ENCODE data around the gene TUBB6. TPM values are rescaled to one million over a fixed set of nuclear protein-coding genes. Genes with fewer than 3 reads are reported as not detected.

TUBB6 gene
- total and polyA plus RNA-seq, 5 donors from 2014 or later: 0.22 to 2.4 (median 0.64) TPM; not detected in 1

GRCh38 chr18:12361770-12362378 is 53.8 kb downstream of the TUBB6 start:
- Histone ChIP-seq H3K36me3 (ENCODE audit: control insufficient read depth, insufficient read depth, low read length) (peaks cover 85% of the 10 kb centered on the region), H3K4me3 (ENCODE audit: low read depth, low read length) (no peak overlapping the region), H3K27me3 (ENCODE audit: control insufficient read depth, insufficient read depth, low read length) (no peaks in the 10 kb centered on the region), H3K9me3 (ENCODE audit: control insufficient read depth in 2 of 2, low read length in 2 of 2) (no peaks in the 10 kb centered on the region), H3K4me1 (ENCODE audit: control insufficient read depth, insufficient read depth, low read length, poor library complexity, severe bottlenecking) (no peaks in the 10 kb centered on the region), H3K27ac (ENCODE audit: insufficient read depth, low read length, poor library complexity, severe bottlenecking) (no peak overlapping the region)
- DNase-seq (no peak), ATAC-seq (ENCODE audit: low read depth in 2 of 2) (no peak)
- Mint-ChIP-seq H3K4me1 (peaks cover 0 to 5% (median 3%) of the 10 kb centered on the region in 4 donors), H3K27me3 (no peaks in the 10 kb centered on the region), H3K9me3 (no peaks in the 10 kb centered on the region), H3K27ac (no peak overlapping the region), H3K36me3 (peaks cover 44% of the 10 kb centered on the region), H3K4me3 (no peak overlapping the region)

- no peaks in the 10 kb centered on the region for H3K9me3 Mint-ChIP-seq
- peaks cover 49% of the 10 kb centered on the region for H3K36me3 Mint-ChIP-seq
- Histone ChIP-seq H3K4me3 (ENCODE audit: low read depth, low read length) (no peak overlapping the region), H3K27me3 (ENCODE audit: control insufficient read depth, insufficient read depth, low read length) (no peaks in the 10 kb centered on the region), H3K4me1 (ENCODE audit: control insufficient read depth, insufficient read depth, low read length, poor library complexity, severe bottlenecking) (no peaks in the 10 kb centered on the region), H3K27ac (ENCODE audit: insufficient read depth, low read length, poor library complexity, severe bottlenecking) (no peak overlapping the region), H3K9me3 (ENCODE audit: control insufficient read depth in 2 of 2, low read length in 2 of 2) (no peaks in the 10 kb centered on the region), H3K36me3 (ENCODE audit: control insufficient read depth, insufficient read depth, low read length) (peaks cover 86% of the 10 kb centered on the region)
- peaks cover 0 to 5% (median 4%) of the 10 kb centered on the region in 4 donors for H3K4me1 Mint-ChIP-seq
- ATAC-seq (ENCODE audit: low read depth in 2 of 2): no peak
- no peak for DNase-seq
- no peak overlapping the region for H3K27ac Mint-ChIP-seq
- no peaks in the 10 kb centered on the region for H3K27me3 Mint-ChIP-seq
- no peak overlapping the region for H3K4me3 Mint-ChIP-seq
These were observed 54.6 kb downstream of the TUBB6 start for GRCh38 chr18:12362473-12363174.

DNA sequence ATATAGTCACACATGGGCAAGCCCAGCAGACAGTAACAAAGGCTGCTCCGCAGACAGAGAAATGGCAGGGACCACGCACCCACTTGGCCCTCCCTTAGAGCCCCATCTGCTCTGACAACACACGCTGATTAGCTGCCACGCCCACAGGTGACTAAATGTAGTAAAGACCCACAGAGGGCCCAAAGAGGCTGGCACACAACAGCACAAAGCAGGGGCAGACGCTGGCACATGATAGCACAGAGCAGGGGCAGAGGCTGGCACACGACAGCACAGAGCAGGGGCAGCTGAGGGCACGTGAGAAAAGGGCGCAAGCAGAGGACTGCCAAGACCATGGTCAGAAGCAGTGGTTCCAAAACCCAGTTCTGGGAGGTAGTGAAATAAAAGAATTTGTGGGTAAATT is 58.3 kb downstream of the TUBB6 start:
- Histone ChIP-seq H3K27me3 (ENCODE audit: control insufficient read depth, insufficient read depth, low read length) (no peaks in the 10 kb centered on the region), H3K9me3 (ENCODE audit: control insufficient read depth in 2 of 2, low read length in 2 of 2) (no peaks in the 10 kb centered on the region), H3K27ac (ENCODE audit: insufficient read depth, low read length, poor library complexity, severe bottlenecking) (no peak overlapping the region), H3K36me3 (ENCODE audit: control insufficient read depth, insufficient read depth, low read length) (peaks cover 60% of the 10 kb centered on the region), H3K4me3 (ENCODE audit: low read depth, low read length) (no peak overlapping the region), H3K4me1 (ENCODE audit: control insufficient read depth, insufficient read depth, low read length, poor library complexity, severe bottlenecking) (peaks cover 3% of the 10 kb centered on the region)
- ATAC-seq (ENCODE audit: low read depth in 2 of 2) (no peak), DNase-seq (no peak)
- no peak overlapping the region for H3K27ac Mint-ChIP-seq
- no peak overlapping the region for H3K4me3 Mint-ChIP-seq
- no peaks in the 10 kb centered on the region for H3K27me3 Mint-ChIP-seq
- H3K36me3 Mint-ChIP-seq: peaks cover 35% of the 10 kb centered on the region
- H3K9me3 Mint-ChIP-seq: no peaks in the 10 kb centered on the region
- H3K4me1 Mint-ChIP-seq: peaks cover 4 to 19% (median 8%) of the 10 kb centered on the region in 4 donors

- no peak overlapping the region for H3K27ac ChIP-seq (ENCODE audit: insufficient read depth, low read length, poor library complexity, severe bottlenecking)
- Mint-ChIP-seq H3K27ac (no peak overlapping the region), H3K4me1 (peaks cover 8 to 23% (median 12%) of the 10 kb centered on the region in 4 donors), H3K4me3 (no peak overlapping the region), H3K36me3 (peaks cover 33% of the 10 kb centered on the region), H3K27me3 (no peaks in the 10 kb centered on the region), H3K9me3 (no peaks in the 10 kb centered on the region)
- no peak for ATAC-seq (ENCODE audit: low read depth in 2 of 2)
- H3K36me3 ChIP-seq (ENCODE audit: control insufficient read depth, insufficient read depth, low read length): peaks cover 59% of the 10 kb centered on the region
- H3K4me3 ChIP-seq (ENCODE audit: low read depth, low read length): no peak overlapping the region
- no peak for DNase-seq
- H3K27me3 ChIP-seq (ENCODE audit: control insufficient read depth, insufficient read depth, low read length): no peaks in the 10 kb centered on the region
- H3K9me3 ChIP-seq (ENCODE audit: control insufficient read depth in 2 of 2, low read length in 2 of 2): no peaks in the 10 kb centered on the region
- peaks cover 7% of the 10 kb centered on the region for H3K4me1 ChIP-seq (ENCODE audit: control insufficient read depth, insufficient read depth, low read length, poor library complexity, severe bottlenecking)
These were observed 58.7 kb downstream of the TUBB6 start for GRCh38 chr18:12366784-12367183.

DNA sequence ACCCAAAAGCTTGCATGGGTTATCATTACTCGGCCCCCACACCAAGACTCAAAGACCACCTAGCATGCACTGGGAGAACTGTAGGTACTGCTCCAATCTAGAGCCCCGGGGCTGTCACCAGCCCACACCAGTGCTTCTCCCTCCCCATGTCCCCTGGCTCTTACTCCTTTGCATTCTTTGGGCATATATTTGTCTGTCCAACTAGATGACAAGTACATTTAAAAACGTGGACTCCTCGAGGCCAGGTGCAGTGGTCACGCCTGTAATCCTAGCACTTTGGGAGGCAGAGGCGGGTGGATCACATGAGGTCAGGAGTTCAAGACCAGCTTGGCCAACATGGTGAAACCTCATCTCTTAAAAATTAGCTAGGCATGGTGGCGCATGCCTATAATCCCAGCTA is 61.2 kb downstream of the TUBB6 start:
- Mint-ChIP-seq H3K9me3 (no peaks in the 10 kb centered on the region), H3K4me1 (peaks cover 27 to 41% (median 31%) of the 10 kb centered on the region in 4 donors), H3K4me3 (no peak overlapping the region), H3K27ac (no peak overlapping the region), H3K36me3 (peaks cover 32% of the 10 kb centered on the region), H3K27me3 (no peaks in the 10 kb centered on the region)
- Histone ChIP-seq H3K36me3 (ENCODE audit: control insufficient read depth, insufficient read depth, low read length) (peaks cover 38% of the 10 kb centered on the region), H3K27me3 (ENCODE audit: control insufficient read depth, insufficient read depth, low read length) (no peaks in the 10 kb centered on the region), H3K4me3 (ENCODE audit: low read depth, low read length) (no peak overlapping the region), H3K4me1 (ENCODE audit: control insufficient read depth, insufficient read depth, low read length, poor library complexity, severe bottlenecking) (peaks cover 12% of the 10 kb centered on the region), H3K9me3 (ENCODE audit: control insufficient read depth in 2 of 2, low read length in 2 of 2) (no peaks in the 10 kb centered on the region), H3K27ac (ENCODE audit: insufficient read depth, low read length, poor library complexity, severe bottlenecking) (no peak overlapping the region)
- DNase-seq (no peak), ATAC-seq (ENCODE audit: low read depth in 2 of 2) (no peak)

DNA sequence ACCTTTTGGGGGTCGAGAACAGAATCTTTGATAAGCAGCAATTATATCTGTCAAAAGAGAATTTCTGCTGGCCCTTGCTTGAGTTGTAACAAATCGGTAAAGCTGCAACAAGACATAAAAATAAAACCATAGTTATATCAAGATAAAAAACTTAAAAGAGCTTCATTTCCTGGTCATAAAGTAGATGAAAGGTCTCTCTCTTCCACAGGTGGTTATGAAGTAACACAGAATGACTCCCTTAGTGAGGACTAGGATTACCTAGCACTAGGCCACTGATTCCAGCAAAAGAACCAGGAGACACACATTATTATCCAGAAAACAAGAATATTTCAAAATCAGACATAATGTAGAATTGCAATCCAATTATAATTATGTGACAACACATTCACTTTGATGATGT is 63.5 kb downstream of the TUBB6 start:
- ATAC-seq (ENCODE audit: low read depth in 2 of 2): no peak
- peaks cover 26% of the 10 kb centered on the region for H3K36me3 Mint-ChIP-seq
- Histone ChIP-seq H3K27ac (ENCODE audit: insufficient read depth, low read length, poor library complexity, severe bottlenecking) (no peak overlapping the region), H3K9me3 (ENCODE audit: control insufficient read depth in 2 of 2, low read length in 2 of 2) (no peaks in the 10 kb centered on the region), H3K27me3 (ENCODE audit: control insufficient read depth, insufficient read depth, low read length) (no peaks in the 10 kb centered on the region), H3K4me3 (ENCODE audit: low read depth, low read length) (no peak overlapping the region), H3K4me1 (ENCODE audit: control insufficient read depth, insufficient read depth, low read length, poor library complexity, severe bottlenecking) (peaks cover 28% of the 10 kb centered on the region), H3K36me3 (ENCODE audit: control insufficient read depth, insufficient read depth, low read length) (peaks cover 22% of the 10 kb centered on the region)
- H3K4me3 Mint-ChIP-seq: peak overlapping the region in 3 of 4 donors; percentile 5 to 42 (median 9)
- peaks cover 0 to 1% (median 0%) of the 10 kb centered on the region in 7 donors for H3K9me3 Mint-ChIP-seq
- no peaks in the 10 kb centered on the region for H3K27me3 Mint-ChIP-seq
- DNase-seq: no peak
- H3K27ac Mint-ChIP-seq: no peak overlapping the region
- H3K4me1 Mint-ChIP-seq: peaks cover 35 to 57% (median 45%) of the 10 kb centered on the region in 4 donors

- Histone ChIP-seq H3K36me3 (ENCODE audit: control insufficient read depth, insufficient read depth, low read length) (peaks cover 14% of the 10 kb centered on the region), H3K27me3 (ENCODE audit: control insufficient read depth, insufficient read depth, low read length) (no peaks in the 10 kb centered on the region), H3K4me3 (ENCODE audit: low read depth, low read length) (no peak overlapping the region), H3K9me3 (ENCODE audit: control insufficient read depth in 2 of 2, low read length in 2 of 2) (no peaks in the 10 kb centered on the region), H3K4me1 (ENCODE audit: control insufficient read depth, insufficient read depth, low read length, poor library complexity, severe bottlenecking) (peaks cover 30% of the 10 kb centered on the region), H3K27ac (ENCODE audit: insufficient read depth, low read length, poor library complexity, severe bottlenecking) (no peak overlapping the region)
- no peak for ATAC-seq (ENCODE audit: low read depth in 2 of 2)
- H3K36me3 Mint-ChIP-seq: peaks cover 19% of the 10 kb centered on the region
- peaks cover 0 to 1% (median 0%) of the 10 kb centered on the region in 7 donors for H3K9me3 Mint-ChIP-seq
- H3K27ac Mint-ChIP-seq: peak overlapping the region in 1 of 3 donors; percentile 16
- H3K27me3 Mint-ChIP-seq: no peaks in the 10 kb centered on the region
- DNase-seq: no peak
- peak overlapping the region in 2 of 4 donors; percentile 17 to 97 for H3K4me3 Mint-ChIP-seq
- H3K4me1 Mint-ChIP-seq: peaks cover 32 to 57% (median 46%) of the 10 kb centered on the region in 4 donors
These were observed 64.4 kb downstream of the TUBB6 start for GRCh38 chr18:12372406-12372805.
